Hindlimb muscle (tissue), 1 donor: ENCODE results near the gene MS4A18. TPM values are rescaled to one million over a fixed set of nuclear protein-coding genes. Genes with fewer than 3 reads are reported as not detected.

Source experiments
- DNase-seq: peaks from one replicate; pipeline ENCODE4 v3.0.0-alpha.2; 2013
- polyA plus RNA-seq: library from polyadenylated mRNA; unstranded; fragments of 120-200 nt; gene quantifications from one replicate; pipeline ENCODE4 v1.2.1, GENCODE V29; 2013; ENCODE audit not compliant: insufficient read length

The MS4A18 gene
- polyA plus RNA-seq, 1 donor = not detected

- no peak for DNase-seq
Measured at GRCh38 chr11:60788401-60789125, 64.0 kb downstream of the MS4A18 start.

GRCh38 chr11:60790726-60791125 lies 66.2 kb downstream of the MS4A18 start:
- no peak for DNase-seq

GRCh38 chr11:60791153-60791933 lies 66.8 kb downstream of the MS4A18 start:
- DNase-seq = no peak

- DNase-seq = no peak
Measured at GRCh38 chr11:60792521-60792920, 68.0 kb downstream of the MS4A18 start.

Other genes with a start within 250 kb of the MS4A18 start
- not detected for gene MS4A12, start 231.9 kb upstream of the MS4A18 start, polyA plus RNA-seq
- not detected for gene MS4A13, start 209.3 kb upstream of the MS4A18 start, polyA plus RNA-seq
- 5.6 TPM for gene MS4A8, start 25.1 kb upstream of the MS4A18 start, polyA plus RNA-seq
- not detected for gene MS4A15, start 32.1 kb downstream of the MS4A18 start, polyA plus RNA-seq
- gene MS4A10, start 60.6 kb downstream of the MS4A18 start, polyA plus RNA-seq = not detected
- gene CCDC86, start 117.4 kb downstream of the MS4A18 start, polyA plus RNA-seq = 22.6 TPM
- 0.65 TPM for gene PTGDR2, start 131.2 kb downstream of the MS4A18 start, polyA plus RNA-seq
- 0.36 TPM for gene ZP1, start 142.8 kb downstream of the MS4A18 start, polyA plus RNA-seq
- gene PRPF19, start 181.9 kb downstream of the MS4A18 start, polyA plus RNA-seq = 64.2 TPM
- gene TMEM109, start 189.4 kb downstream of the MS4A18 start, polyA plus RNA-seq = 102 TPM
- gene TMEM132A, start 199.7 kb downstream of the MS4A18 start, polyA plus RNA-seq = 37.2 TPM
- 27.9 TPM for gene SLC15A3, start 227.5 kb downstream of the MS4A18 start, polyA plus RNA-seq
- gene CD6, start 247.0 kb downstream of the MS4A18 start, polyA plus RNA-seq = 0.40 TPM